ENCODE data around the gene ZNF44. TPM values are rescaled to one million over a fixed set of nuclear protein-coding genes. Genes with fewer than 3 reads are reported as not detected.

ZNF44 gene
- total RNA-seq, 2 experiments from 2014 or later, result 30.4 to 31.4 TPM

GRCh38 chr19:12293777-12294248 is 870 bp downstream of the ZNF44 start:
- H3K36me3 Mint-ChIP-seq (ENCODE audit: low read depth), result peaks cover 41% of the 10 kb centered on the region
- Histone ChIP-seq H3K27ac (ENCODE audit: low read depth in 1 of 2, low read length in 2 of 2) (peak overlapping the region; percentile 78 to 92), H3K9me3 (ENCODE audit: control insufficient read depth in 1 of 2, insufficient read depth in 1 of 2, low read length in 2 of 2) (no peaks in the 10 kb centered on the region), H3K27me3 (ENCODE audit: control insufficient read depth in 1 of 2, insufficient read depth in 2 of 2, low read length in 2 of 2) (no peaks in the 10 kb centered on the region), H3K4me1 (ENCODE audit: insufficient read depth, low read length) (peaks cover 53% of the 10 kb centered on the region), H3K4me3 (ENCODE audit: low read length) (peak overlapping the region; percentile 96), H3K36me3 (ENCODE audit: insufficient read depth, low read length) (peaks cover 3% of the 10 kb centered on the region)
- ATAC-seq (ENCODE audit: poor library complexity) (peak; percentile 7), DNase-seq (peak in 13 of 14 experiments; percentile 29 to 85 (median 52))
- H3K27me3 Mint-ChIP-seq, result no peaks in the 10 kb centered on the region
- H3K4me3 Mint-ChIP-seq, result peak overlapping the region; percentile 98
- TF ChIP-seq CTCF (IDR thresholded peaks at IDR 0.05), result no peak
- POLR2A ChIA-PET, result interaction anchor here (0.6 to 4.9 kb wide), 5 partner anchors 20 to 184 kb away, joined by 3 to 64 read pairs (median 3); partner anchors contain the start of genes ZNF136 and ZNF563
- H3K27ac Mint-ChIP-seq, result peak overlapping the region; percentile 99
- CTCF ChIA-PET, result interaction anchor here (0.8 kb wide), 1 partner anchor 11 kb away, joined by 4 read pairs; no protein-coding TSS in a partner anchor
- H3K4me1 Mint-ChIP-seq (ENCODE audit: low read depth), result peaks cover 48% of the 10 kb centered on the region
- intact Hi-C loops (cut with DNase I, micrococcal nuclease), result loop anchor here (1.0 to 10.0 kb wide), 5 partner anchors 39 to 148 kb away; partner anchors contain the start of genes ZNF443 (in 2 of the 2) and ZNF563 (in 1 of the 2)
- H3K9me3 Mint-ChIP-seq, result no peaks in the 10 kb centered on the region

GRCh38 chr19:12289790-12290065 is 5.0 kb downstream of the ZNF44 start:
- ATAC-seq (ENCODE audit: poor library complexity) (no peak), DNase-seq (peak in 1 of 14 experiments; percentile 13)
- Mint-ChIP-seq H3K4me3 (peak overlapping the region; percentile 79), H3K27me3 (no peaks in the 10 kb centered on the region), H3K27ac (peak overlapping the region; percentile 99), H3K9me3 (no peaks in the 10 kb centered on the region), H3K4me1 (ENCODE audit: low read depth) (peaks cover 60% of the 10 kb centered on the region), H3K36me3 (ENCODE audit: low read depth) (peaks cover 54% of the 10 kb centered on the region)
- intact Hi-C loops (cut with DNase I, micrococcal nuclease), result loop anchor here (1.0 to 10.0 kb wide), 4 partner anchors 43 to 153 kb away; partner anchors contain the start of gene ZNF443 (in 1 of the 2)
- Histone ChIP-seq H3K4me1 (ENCODE audit: insufficient read depth, low read length) (peaks cover 65% of the 10 kb centered on the region), H3K4me3 (ENCODE audit: low read length) (no peak overlapping the region), H3K27me3 (ENCODE audit: control insufficient read depth in 1 of 2, insufficient read depth in 2 of 2, low read length in 2 of 2) (no peaks in the 10 kb centered on the region), H3K27ac (ENCODE audit: low read depth in 1 of 2, low read length in 2 of 2) (peak overlapping the region; percentile 31 to 84), H3K36me3 (ENCODE audit: insufficient read depth, low read length) (peaks cover 3% of the 10 kb centered on the region), H3K9me3 (ENCODE audit: control insufficient read depth in 1 of 2, insufficient read depth in 1 of 2, low read length in 2 of 2) (peaks cover 0 to 10% of the 10 kb centered on the region in 2 experiments)
- ChIA-PET POLR2A (interaction anchor here (0.6 to 5.4 kb wide), 8 partner anchors 10 to 452 kb away, joined by 3 to 59 read pairs (median 4); partner anchors contain the start of genes ZNF136 and ZNF563), CTCF (interaction anchor here (0.6 kb wide), 1 partner anchor 169 kb away, joined by 3 read pairs; no protein-coding TSS in a partner anchor)
- TF ChIP-seq CTCF (IDR thresholded peaks at IDR 0.05), result no peak

DNA sequence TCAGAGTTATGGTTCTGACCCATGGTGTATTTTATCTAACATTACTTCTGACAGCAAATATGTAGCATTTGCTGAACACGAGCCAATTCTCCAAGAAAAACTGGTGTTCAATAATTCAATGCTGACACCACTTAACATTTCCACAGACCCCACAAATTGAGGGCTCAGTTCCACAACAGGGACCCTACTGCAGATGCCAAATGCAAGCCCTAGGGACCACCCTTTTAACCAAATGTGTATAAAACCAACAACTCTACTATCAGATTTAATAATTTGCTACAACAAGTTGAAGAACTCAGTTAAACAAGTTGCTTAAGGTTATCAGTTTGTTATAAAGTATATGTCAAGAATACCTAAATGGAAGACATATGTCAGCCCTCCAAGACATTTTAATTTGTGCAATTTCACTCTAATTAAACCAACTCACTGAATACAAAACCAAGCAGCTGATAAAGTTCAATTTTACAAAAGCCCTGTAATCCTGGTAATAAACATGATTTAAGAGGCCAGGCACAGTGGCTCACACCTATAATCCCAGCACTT is 6.7 kb downstream of the ZNF44 start:
- Histone ChIP-seq H3K4me3 (ENCODE audit: low read length) (no peak overlapping the region), H3K4me1 (ENCODE audit: insufficient read depth, low read length) (peaks cover 60% of the 10 kb centered on the region), H3K9me3 (ENCODE audit: control insufficient read depth in 1 of 2, insufficient read depth in 1 of 2, low read length in 2 of 2) (peaks cover 0 to 18% of the 10 kb centered on the region in 2 experiments), H3K27ac (ENCODE audit: low read depth in 1 of 2, low read length in 2 of 2) (peak overlapping the region; percentile 1 to 34), H3K36me3 (ENCODE audit: insufficient read depth, low read length) (peaks cover 10% of the 10 kb centered on the region), H3K27me3 (ENCODE audit: control insufficient read depth in 1 of 2, insufficient read depth in 2 of 2, low read length in 2 of 2) (no peaks in the 10 kb centered on the region)
- Mint-ChIP-seq H3K4me1 (ENCODE audit: low read depth) (peaks cover 51% of the 10 kb centered on the region), H3K36me3 (ENCODE audit: low read depth) (peaks cover 46% of the 10 kb centered on the region), H3K4me3 (peak overlapping the region; percentile 11), H3K27me3 (no peaks in the 10 kb centered on the region), H3K9me3 (no peaks in the 10 kb centered on the region), H3K27ac (peak overlapping the region; percentile 99)
- no peak for ATAC-seq (ENCODE audit: poor library complexity)
- no peak for TF ChIP-seq CTCF (IDR thresholded peaks at IDR 0.05)
- no peak for DNase-seq
- intact Hi-C loops (cut with DNase I, micrococcal nuclease), result no loop called here
- ChIA-PET CTCF (no interaction called here), POLR2A (interaction anchor here (1.2 to 5.4 kb wide), 3 partner anchors 9 to 45 kb away, joined by 3 to 59 read pairs (median 27); partner anchors contain the start of gene ZNF563)

Data from CD4-positive, alpha-beta T cell (primary cell).